HL-60/S4 treated with phorbol 12-myristate 13-acetate at 8.2 ng/mL for 4 days and 3 days (cell line): Measurements from ENCODE around the gene LRRC75A.

Experiments
- in situ Hi-C: fragments of 300-500 bp; cut with MboI; formaldehyde crosslinking; loops from 2 replicates; pipeline ENCODE4 v1.15.0; 2022; ENCODE audit warnings: low sequenced_read_pairs

The LRRC75A gene

DNA sequence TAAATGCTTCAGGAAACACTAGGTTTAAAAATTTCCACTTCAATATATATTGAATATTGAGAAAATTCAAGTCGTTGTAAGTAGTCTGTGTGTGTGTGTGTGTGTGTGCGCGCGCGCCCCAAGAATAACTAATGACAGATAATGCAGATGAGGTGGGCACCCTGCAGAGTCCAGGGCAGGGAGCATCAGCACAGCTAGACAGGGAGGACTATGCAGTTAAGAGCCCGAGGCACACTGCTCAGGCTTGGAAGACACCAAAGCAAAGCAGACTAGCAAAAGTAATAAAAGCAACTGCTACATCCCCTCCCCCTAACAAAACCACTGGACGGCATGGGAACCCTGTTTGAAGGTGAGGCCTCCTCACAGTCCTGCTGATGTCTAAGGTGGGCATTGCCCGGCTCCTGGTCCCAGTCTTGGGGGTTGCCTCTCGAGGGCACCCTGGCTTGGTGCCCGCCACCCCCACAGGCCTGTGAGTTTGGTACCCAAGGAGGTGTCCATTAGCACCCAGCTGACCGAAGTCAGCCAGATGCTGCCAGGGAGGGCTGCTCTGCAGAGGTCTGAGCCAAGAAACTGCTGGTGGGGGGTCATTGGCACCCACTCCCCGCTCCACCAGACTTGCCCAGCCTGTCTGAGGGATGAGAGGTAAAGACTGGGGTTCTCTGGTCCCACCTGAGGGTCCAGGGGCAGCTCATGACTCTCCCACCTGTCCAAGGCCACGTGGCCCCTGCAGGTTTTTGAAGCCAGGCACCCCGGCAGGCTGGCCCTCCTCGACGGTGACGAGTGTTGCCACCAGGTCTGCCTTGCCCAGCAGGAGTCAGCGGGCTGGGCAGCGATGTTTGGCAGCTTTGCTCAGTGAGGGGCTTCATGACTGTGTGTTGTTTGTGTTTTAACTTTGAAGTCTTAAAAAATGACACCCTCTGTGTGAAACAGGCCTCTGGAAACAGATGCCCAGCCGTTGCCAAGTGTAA lies 18.7 kb downstream of the LRRC75A start:
- in situ Hi-C loops: no loop called here

DNA sequence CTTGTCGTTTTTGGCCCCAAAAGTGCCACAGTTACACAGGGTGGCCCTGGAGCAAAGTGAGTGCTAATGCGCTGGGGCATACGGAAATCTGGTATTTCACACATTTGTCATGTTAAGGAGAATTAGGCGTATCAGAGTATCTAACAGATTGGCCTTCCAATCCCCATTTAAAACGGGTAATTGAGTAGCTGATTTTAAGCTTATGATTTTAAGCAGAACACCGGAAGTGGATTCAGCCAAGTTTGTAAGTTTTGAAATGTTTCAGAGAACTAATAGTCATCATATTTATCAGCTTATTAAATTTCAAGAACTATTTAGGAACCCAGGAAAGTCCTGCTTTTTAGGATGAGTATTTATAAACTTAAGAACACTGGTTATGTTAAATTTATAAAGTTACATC lies 19.5 kb downstream of the LRRC75A start:
- in situ Hi-C loops: no loop called here

DNA sequence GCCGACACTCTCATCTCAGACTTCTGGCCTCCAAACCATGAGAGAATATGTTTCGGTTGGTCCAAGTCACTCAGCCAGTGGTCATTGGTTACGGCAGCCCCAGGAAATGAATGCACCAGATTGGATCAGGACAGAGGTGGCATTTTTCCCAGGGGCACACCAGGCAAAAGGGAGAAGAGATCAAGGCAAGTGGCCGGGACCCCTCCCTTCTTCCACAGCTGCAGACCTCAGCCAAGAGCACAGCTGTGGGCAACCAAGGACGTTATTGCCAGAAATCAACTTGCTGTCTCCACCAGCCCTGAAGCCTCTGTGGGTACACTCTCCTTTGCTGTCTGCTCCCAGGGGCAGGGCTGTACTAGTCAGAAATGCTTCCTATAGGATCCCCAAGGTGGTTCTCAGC lies 20.7 kb downstream of the LRRC75A start:
- in situ Hi-C loops: no loop called here

DNA sequence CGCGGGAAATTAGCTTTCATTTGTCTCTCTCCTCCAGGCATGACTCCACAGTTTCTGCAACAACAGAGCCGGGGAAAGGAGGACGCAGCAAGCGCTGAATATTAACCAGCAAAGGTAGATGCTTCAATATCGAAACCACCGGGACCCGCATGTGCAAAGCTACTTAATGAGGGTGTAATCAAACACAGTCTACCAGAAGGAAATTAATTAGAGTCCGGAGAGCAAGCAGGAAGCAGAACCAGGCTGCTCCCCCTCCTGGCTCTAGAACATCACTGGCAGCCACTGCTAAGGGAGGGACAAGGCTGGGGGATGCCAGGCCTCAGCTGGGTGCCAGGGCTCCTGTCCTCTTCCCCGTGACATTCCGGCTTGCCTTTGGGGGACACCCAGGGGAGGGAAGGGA lies 21.7 kb downstream of the LRRC75A start:
- in situ Hi-C loops: no loop called here

DNA sequence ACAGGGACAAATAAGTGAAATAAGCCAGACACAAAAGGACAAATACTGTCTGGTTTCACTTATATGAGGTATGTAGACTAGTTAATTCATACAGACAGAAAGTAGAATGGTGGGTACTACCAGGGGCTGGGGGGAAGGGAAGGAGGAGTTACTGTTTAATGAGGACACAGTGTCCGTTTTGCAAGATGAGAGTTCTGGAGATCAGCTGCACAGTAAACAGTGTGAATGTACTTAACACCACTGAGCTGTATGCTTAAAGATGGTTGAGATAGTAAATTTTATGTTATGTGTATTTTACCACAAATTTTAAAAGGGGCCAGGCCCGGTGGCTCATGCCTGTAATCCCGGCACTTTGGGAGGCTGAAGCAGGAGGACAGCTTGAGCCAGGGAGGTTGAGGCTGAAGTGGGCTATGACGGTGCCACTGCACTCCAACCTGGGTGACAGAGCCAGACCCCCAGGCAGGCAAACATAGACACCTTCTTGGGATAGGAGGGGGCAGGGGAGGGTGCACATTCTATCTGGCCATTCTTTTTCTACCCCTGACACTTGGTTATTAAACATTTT lies 23.5 kb downstream of the LRRC75A start:
- in situ Hi-C loops: no loop called here

DNA sequence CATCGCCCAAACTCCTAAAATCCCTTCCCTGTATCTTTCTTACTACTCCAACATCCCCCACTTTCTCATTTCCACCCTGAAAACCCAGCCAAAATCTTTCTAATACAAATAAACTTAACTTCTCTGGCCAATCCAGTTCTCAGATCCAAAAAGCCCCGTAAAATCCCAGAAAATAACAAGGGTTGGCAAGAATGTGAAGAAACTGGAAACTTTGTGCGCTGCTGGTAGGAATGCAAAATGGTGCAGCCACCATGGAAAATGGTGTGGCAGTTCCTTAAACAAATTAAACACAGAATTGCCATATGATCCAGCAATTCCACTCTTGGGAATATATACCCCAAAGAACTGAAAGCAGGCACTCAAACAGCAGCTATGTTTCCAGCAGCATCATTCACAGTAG lies 24.1 kb downstream of the LRRC75A start:
- in situ Hi-C loops: no loop called here

DNA sequence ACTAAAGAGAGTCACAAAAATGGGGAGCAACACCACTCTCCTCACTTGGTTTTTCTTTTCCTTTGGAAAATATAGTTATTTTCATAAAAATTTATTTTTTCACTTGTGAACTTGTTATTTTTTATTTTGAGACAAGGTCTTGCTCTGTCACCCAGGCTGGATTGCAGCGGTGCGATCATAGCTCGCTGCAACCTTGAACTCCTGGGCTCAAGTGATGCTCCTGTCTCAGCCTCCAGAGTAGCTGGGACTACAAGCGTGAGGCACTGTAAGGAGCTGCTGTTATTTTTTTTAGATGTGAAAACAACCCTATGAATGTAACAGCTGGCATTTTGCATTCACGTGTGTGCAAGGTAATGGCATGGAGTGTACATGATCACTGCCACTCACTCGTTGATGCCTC lies 24.9 kb downstream of the LRRC75A start:
- in situ Hi-C loops: no loop called here

DNA sequence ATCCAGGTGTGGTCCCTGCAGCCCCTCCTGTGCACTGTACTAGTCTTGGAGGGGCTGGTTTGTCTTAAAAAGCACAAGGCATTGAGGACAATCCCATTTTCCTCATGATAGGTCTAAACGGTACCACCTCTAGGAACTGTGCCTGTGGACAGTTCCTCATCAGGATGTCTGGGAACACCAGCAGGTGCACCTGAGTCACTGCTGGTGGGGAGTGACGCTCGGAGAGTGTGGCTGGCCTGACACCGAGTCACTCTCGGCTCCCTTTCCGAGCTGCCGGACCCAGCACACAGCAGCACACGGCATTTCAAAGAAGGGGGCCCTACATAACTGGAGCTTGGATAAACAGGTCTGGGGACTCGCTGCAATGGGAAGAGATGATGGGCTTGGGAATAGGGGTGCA lies 25.6 kb downstream of the LRRC75A start:
- in situ Hi-C loops: no loop called here

DNA sequence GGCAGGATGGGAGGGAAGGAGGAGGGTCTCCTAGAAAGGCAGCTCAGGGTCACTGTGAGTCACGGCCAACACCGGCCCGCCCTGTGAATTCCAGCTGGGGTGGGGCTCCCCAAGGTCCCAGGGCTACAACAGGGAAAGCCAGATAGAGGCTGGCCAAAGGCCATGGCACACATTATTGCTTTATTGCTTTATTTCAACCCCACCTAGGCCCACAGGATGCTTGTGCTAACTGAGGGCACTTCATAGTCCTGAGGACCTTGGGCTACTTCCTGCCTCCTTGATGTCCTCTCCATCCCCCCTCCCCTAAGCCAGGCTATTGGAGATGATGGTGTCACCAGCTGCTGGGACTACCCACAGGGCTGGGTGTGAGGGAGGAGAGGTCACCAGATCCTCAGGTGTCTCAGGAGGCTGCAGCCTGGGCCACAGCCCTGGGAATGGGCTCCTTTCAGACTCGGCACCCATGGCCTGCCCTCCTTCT lies 26.1 kb downstream of the LRRC75A start:
- in situ Hi-C loops: no loop called here

DNA sequence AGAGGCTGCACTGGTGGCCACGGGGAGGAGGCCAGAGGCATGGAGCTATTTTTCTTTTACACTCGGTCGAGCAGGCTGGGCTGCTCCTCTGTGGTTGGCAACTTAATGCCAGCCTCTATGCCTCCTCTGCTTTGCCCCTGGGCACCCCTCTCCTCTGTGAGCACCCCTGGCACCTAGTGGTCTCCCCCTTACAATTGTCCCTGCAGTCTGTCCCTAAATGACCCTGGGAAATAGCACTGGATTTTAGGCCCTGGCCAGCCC lies 27.0 kb downstream of the LRRC75A start:
- in situ Hi-C loops: no loop called here

DNA sequence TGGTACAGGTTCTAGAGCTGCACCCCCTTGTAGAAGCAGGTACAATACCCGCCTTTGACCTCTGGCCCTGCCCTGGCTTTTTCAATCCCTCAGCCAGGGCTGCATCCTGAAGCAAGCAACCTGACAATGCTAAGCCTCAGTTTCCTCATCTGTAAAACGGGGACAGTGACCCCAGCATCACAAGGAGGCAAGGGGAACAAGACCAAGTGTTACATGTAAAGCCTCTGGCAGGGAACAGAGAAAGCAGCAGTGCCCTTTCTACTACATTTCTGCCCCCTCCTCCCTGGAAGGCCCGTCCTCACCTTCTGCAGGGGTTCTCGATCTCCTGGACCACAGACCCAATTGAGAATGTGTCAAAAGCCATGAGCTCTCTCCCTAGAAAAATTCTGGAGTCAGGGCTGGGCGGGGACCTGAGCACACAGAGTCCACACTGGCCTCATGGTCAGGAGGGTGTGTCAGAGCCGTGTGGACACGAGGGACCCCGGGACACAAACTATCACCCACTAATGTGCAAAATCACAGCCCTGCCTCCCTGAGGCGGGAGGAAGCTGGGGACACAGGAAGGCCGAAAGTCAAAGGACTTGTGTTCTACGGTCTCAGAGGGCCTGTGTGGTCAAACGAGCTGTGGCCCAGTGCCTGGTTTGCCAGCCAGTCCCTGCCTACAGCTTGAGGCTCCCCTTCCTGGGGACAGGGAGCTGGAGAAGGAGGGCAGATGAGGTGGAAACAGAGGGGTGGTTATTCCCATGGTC lies 27.5 kb downstream of the LRRC75A start:
- in situ Hi-C loops: no loop called here

DNA sequence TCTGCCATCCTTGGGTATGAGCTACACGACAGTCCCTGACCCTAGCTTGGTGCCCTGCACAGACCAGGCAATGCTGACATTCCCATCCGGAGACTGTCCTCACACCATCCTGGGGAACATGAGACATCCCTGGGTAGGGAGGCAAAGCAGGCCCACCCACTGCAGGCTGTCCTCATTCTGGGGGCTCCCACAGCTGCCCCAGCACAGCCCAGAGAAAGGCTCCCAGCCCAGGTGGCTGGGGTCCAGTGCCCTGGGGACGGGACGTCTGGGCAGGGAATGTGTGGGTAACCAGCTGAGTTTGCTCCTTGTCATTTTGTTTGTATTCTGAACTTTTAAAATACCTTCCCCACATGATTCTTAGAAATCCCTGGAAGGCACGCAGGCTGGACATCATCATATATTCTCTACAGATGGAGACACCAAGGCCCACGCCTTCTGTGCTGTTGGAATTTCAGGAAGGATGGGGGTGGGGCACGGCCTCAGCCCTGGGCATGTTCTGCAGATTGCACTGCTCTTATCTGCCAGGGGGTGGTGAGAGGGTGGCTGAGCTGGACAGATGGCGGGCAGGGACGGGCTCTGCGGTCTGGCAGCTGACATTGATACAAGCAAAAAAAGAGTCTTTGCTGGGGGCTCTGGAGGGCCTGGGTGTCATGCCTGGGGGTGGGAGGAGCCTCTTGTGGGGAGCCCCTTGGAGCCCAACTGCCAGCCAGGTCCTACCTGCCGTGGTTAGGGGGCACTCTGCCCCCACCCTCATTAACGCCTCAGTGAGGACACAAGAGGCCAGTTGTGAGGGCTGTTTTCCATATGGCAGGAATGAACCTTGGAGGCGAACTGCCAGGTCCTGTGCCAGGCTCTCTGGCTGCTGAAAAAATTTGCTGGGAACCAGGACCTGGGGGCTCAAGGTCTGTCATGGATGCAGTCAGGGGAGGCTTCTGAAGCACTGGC lies 28.4 kb downstream of the LRRC75A start:
- in situ Hi-C loops: no loop called here

DNA sequence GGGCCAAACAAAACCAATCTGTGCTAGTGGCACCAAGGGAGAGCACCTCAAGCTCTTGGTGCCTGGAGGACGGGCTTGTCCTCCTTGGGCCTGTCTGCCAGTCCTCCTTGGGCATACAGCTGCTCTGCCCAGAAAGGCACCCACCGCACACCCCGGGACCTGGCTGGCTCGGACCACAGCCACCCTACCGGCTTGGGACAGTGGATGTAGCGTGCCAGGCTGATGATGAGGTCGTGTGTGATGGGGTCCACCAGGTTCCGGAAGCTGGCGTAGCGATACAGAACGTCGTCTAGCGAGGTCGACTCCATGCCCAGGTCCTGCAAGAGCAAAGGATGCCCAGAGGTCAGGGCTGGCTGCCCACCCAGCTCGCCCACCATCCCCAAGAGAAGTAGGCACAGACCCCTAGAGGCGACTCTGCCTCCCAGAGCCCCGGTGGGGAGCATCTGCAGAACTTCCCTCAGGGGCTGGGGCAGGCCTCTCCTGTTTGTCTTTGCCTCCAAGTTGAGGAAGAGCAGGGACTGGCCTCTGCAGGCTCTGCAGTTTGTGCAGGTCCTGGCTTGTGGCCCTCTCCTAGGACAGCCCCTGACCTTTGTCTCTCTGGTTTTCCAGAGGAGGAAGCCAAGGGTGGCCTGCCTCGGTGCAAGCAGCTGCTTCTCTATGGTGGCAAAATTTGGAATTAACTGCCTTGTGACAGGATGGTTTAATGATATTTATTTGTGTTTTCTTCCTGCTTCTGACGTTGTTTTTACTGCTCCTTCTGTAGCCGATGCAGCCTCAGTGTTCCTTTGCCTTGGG lies 29.7 kb downstream of the LRRC75A start:
- in situ Hi-C loops: no loop called here

DNA sequence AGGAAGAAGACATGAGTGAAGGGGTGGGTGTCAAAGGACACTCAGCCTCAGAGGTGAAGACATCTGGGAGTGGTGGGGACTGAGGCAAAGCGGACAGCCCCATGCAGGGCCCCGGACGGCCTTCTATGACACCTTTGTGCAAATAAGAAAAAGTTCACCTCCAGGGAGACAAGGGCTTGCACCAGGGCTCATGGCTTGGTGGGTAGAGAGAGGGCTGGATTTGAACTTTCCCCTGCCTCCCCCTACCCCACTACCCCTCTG lies 30.5 kb downstream of the LRRC75A start:
- in situ Hi-C loops: no loop called here

DNA sequence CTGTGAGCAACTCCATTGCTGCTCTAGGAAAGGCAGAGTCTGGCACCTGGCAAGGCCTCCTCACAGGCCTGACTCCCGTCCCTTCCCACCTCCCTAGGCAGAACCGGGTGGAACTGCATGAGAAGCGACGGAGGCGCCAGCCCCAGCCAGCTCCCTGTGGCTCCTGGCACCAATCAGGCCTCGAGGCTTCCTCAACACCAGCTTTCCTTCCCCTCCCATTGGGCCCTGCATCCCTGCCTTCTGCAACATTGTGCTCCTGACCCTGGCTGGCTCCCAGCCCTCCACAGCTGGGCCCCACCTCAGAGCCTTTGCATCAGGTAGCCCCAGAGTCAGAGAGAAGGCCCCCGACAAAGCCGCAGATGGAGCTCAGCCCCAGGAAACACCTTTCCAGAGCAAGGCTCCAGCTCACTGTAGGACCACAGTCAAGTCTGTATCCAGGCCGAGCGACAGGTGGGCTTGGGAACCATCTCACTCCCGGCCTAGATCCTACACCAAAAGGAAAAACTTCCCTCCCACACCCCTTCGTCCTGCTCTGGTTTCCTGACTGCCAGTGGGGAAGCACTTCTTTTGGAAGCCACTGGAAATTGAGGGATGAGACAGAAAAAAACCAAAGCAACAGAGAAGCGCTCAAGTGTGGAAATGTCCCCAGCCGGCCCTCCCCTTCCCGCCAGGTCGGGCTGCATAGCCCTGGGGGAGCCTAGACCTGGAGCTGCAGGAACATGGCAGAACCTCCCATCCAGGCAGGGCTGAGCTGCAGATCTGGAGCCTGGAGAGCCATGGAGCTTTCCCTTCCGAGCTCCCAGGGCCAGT lies 31.0 kb downstream of the LRRC75A start:
- in situ Hi-C loops: no loop called here

DNA sequence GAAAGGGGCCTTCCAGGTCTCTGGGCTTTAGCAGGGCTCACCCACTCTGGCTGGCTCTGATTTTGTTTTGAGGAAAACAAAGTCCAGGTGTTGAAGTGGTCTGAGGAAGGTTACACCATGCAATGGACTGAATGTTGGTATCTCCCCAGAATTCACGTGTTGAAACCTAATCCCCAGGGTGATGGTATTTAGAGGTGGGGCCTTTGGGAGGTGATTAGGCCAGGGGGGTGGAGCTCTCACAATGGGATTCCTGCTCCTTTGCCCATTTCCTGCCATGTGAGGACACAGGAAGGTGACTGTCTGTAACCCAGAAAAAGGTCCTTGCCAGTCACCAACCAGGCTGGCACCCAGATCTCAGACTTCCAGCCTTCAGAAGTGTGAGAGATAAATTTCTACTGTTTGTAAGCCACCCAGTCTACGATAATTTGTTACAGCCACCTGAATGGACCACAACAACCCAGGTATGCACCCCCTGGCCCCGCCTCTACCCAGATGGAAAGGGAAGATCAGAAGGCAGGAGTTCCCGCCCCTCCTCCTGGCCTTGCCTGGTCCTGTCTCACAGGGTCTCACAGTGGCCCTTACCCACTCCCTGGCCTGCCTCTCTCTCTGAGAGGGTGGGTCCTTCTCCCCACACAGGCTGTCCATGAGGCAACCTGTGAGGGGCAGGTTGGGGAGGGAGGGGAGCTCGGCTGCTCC lies 32.0 kb downstream of the LRRC75A start:
- in situ Hi-C loops: no loop called here

DNA sequence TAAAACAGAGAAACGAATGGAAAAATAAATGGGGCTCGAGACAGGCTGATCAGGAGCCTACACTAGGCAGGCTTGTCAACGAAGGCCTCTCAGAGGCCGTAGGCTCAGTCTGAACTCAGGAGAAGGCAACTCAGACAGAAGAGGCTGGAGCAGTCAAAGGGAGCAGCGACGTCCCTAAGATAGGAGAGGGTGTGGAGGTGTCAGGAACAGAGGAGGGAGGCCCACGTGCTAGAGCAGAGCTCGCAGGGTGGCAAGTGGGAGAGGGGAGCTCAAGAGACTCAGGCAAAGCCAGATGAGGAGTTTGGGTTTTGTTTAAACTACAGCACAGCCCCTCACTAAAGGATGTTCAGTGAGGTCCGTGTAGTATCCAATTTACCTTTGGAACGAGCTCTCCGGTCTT lies 32.7 kb downstream of the LRRC75A start:
- in situ Hi-C loops: no loop called here

DNA sequence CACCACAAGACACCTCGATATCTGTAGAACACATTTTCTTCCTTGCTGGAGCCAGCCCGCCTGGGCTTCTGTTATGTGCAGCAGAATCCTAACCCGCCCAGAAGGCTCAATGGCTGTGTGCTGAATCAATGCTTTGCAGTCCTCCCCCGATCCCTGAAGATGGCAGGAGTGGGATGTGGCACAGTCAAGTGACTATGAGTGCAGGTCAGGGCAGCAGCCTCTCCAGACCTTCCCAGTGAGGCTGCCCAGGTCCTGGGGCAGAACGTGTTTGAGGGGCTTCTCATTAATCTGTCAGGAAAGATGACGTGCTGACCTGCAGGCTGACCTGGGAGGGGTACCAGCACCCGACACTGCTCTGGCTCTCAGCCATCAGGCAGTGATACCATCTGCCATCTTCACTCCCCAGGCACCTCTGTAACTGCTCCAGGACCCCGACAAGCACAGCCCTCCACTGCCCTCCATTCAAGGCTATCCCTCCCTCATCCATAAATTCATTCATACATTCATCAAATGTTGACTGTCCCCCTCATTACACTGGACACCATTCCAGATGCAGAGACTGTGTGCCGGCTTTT lies 35.2 kb downstream of the LRRC75A start:
- in situ Hi-C loops: no loop called here
